Measurements from ENCODE around the gene METTL26.

The METTL26 gene

GRCh38 chr16:636206-637080, at the start of gene METTL26:
METTL26 (minus strand) TSS chr16:636305; CDS start chr16:636290, 15 bp downstream.
- DNase-seq (ENCODE audit: low read depth, low spot score): peak; percentile 52
- ChIA-PET POLR2A (interaction anchor here (0.6 to 1.5 kb wide), 7 partner anchors 9 to 109 kb away, joined by 3 to 5 read pairs (median 3); partner anchors contain the start of genes CAPN15 and WDR90), CTCF (interaction anchor here (0.9 to 1.6 kb wide), 3 partner anchors 12 to 31 kb away, joined by 3 to 5 read pairs (median 3); no protein-coding TSS in a partner anchor)
- TF ChIP-seq CTCF (IDR thresholded peaks at IDR 0.05; ENCODE audit: insufficient read depth, low read length, missing control alignments): no peak
- H3K4me3 ChIP-seq (ENCODE audit: low read depth, low read length): peak within 1 kb of the TSS; percentile 92

DNA sequence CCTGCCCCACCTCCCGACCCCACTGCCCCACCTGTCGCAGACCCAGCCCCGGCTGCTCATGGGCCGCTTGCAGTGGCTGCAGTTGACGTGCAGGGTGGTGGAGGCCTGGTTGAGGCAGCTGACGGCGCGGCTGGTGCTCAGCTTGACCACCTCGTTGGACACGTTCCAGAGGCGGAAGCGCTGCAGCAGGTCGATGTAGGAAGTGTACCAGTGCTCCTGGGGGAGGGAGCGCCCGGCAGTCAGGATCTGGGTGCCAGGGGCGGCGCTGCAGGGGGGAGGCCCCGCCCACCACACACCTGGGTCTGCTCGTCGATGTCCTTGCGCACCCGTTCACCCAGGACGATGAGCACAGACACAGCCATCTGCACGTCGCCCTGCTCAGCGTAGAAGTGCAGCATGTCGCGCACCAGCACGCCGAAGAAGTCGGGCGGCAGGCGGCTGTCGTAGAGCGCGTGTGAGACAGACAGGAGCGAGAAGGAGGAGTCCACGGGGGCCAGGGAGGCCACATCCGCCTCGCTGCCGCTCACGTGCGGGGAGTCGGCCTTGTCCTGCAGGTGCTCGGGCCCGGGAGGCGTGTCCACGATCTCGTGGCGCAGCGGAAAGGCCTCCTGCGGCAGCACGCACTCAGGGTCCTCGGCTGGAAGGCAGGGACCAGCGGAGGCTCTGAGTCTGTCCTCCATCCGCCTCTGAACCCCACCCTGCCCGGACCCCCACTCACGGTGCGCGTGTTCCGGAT, 49.0 kb upstream of the METTL26 start:
- TF ChIP-seq CTCF (IDR thresholded peaks at IDR 0.05; ENCODE audit: insufficient read depth, low read length, missing control alignments): no peak
- ChIA-PET CTCF (interaction anchor here (1.3 to 1.5 kb wide), 2 partner anchors 17 to 31 kb away, joined by 5 to 8 read pairs; partner anchors contain the start of gene RHOT2), POLR2A (interaction anchor here (0.7 kb wide), 1 partner anchor 28 kb away, joined by 3 read pairs; no protein-coding TSS in a partner anchor)
- H3K4me3 ChIP-seq (ENCODE audit: low read depth, low read length): no peak overlapping the region
- DNase-seq (ENCODE audit: low read depth, low spot score): no peak

DNA sequence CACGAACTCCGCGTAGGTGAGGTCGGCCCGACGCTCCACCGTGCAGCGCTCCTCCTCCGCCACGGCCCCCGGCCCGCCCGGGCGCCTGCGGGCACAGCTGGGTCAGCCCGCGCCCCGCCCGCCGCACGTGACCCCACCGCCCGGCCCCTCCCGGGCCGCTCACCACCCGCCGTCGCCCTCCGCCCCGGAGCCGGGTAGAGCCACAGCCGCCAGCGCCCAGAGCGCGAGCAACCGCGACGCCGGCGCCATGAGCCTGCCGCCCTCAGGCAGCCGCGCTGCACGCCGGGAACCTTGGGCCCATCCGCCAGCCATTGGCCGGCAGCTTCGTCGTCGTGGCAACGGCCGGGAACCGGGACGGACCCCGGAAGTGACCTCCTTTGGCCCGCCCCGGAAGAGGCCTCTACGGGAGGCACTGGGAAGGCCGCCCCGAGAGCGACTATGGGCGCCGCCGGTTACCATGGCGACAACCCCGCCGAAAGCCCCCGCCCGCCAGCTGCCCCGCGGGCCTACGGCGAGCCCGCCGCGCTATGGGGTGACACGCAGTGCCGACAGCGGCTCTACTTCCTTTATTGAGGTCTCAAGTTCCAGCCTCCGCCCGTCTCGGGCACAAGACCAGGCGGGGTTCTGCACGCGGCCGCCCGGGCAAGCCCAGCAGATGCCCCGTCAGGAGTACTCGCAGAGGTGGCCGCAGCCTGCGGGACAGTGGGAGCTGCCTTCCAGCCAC, 48.1 kb upstream of the METTL26 start, which contains the start of gene JMJD8:
TSS of gene JMJD8 (minus strand) at position 264 of the 724 bp plus-strand sequence. CDS start at position 249, 15 bp downstream.
- DNase-seq (ENCODE audit: low read depth, low spot score): peak; percentile 60
- ChIA-PET POLR2A (interaction anchor here (0.7 to 1.2 kb wide), 2 partner anchors 9 to 27 kb away, joined by 3 to 7 read pairs; partner anchors contain the start of gene RHBDL1), CTCF (no interaction called here)

GRCh38 chr16:683396-684070, 47.4 kb upstream of the METTL26 start:
- CTCF ChIA-PET: no interaction called here
- DNase-seq (ENCODE audit: low read depth, low spot score): no peak
- POLR2A ChIA-PET: interaction anchor here (1.2 kb wide), 1 partner anchor 8 kb away, joined by 7 read pairs; the partner anchor contains the start of gene RHBDL1
- peak overlapping the region; percentile 67 for H3K4me3 ChIP-seq (ENCODE audit: low read depth, low read length)
- no peak for TF ChIP-seq CTCF (IDR thresholded peaks at IDR 0.05; ENCODE audit: insufficient read depth, low read length, missing control alignments)

More for the DNA sequence above, 48.1 kb upstream of the METTL26 start, which contains the start of gene JMJD8:
- TF ChIP-seq CTCF (IDR thresholded peaks at IDR 0.05; ENCODE audit: insufficient read depth, low read length, missing control alignments): no peak
- peak within 1 kb of the TSS; percentile 67 for H3K4me3 ChIP-seq (ENCODE audit: low read depth, low read length)

DNA sequence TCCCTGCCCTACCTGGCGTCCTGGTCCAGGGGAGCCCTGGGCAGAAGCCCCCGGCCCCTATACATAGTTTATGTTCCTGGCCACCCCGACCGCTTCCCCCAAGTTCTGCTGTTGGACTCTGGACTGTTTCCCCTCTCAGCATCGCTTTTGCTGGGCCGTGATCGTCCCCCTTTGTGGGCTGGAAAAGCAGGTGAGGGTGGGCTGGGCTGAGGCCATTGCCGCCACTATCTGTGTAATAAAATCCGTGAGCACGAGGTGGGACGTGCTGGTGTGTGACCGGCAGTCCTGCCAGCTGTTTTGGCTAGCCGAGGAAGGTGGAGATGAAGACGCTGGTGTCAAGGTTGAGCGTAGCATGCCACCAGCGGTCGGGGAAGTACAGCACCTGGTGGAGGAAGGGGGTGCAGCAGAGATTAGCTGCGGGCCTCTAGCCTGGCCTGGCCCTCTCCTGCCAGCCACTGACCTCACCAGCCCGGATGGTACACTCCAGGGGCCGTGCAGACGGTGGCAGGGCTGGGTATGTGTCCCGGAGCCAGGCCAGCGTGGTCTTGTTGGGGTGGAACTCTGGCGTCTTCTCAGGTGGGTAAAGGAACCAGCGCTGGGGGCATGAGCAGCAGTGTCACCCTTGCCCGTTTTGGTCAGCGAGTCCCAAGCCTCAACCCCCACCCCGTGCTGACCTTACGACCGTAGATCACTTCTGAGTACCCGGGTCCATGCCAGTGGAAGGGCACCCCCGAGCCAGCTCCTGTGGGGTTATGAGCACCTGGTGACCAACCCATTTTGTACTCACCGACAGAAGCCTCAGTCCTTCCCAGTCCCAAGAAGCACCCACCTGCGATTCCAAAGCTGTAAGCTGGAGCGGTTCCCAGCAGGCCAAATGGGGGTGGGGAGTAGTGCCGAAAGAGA, 46.6 kb upstream of the METTL26 start:
- ChIA-PET POLR2A (no interaction called here), CTCF (interaction anchor here (1.4 kb wide), 1 partner anchor 15 kb away, joined by 3 read pairs; no protein-coding TSS in a partner anchor)
- no peak for TF ChIP-seq CTCF (IDR thresholded peaks at IDR 0.05; ENCODE audit: insufficient read depth, low read length, missing control alignments)
- H3K4me3 ChIP-seq (ENCODE audit: low read depth, low read length): peak overlapping the region; percentile 67
- no peak for DNase-seq (ENCODE audit: low read depth, low spot score)
